ENCODE measurements around the gene TMEM190.
"Not testable (repeated sequence)": the region's sequence is repeated elsewhere in the genome, so short reads cannot be mapped to it uniquely, and the experiment has no call there.

The TMEM190 gene

DNA sequence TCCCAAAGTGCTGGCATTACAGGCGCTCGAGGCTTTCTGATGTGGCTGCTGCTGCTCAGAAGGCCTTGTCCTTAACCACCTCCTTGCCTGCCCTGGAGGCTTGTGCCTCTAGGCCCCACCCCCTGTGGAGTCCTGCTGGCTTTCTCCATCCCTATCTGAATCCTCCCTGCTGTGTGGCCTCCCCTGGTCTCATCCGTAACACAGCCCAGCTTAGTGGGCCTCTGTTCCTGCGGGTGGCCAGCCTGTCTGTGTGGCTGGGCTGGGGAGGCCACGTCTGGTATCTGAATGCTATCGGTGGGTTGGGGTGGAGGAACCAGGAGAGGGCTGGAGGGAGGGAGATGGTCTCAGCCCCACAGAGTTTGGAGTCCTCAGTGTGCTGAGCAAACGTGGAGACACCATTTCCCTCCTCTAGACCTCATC is 13.8 kb downstream of the TMEM190 start:
- no peak for DNase-seq

DNA sequence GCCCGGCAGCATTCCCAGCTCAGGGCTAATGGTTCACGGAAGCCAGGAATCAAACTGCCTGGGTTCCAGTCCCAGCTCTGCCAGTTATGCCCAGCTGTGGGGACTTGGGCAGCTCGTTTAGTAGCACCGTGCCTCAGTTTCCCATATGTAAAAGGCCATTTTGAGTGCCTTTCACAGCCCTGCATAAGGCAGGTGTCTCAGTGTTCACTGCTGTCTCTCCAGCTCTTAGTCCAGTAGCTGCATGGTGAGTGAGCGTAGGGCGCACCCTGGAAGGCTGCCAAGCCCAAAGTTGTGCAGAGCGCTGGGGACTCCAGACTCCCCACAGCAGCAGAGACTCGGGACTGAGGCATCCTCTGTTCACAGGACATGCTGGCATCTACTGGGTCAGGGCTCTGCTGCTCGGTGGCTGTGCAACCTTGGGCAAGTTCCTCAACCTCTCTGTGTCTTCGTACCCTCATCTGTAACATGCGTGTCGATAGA is 14.6 kb downstream of the TMEM190 start:
- no peak for DNase-seq

DNA sequence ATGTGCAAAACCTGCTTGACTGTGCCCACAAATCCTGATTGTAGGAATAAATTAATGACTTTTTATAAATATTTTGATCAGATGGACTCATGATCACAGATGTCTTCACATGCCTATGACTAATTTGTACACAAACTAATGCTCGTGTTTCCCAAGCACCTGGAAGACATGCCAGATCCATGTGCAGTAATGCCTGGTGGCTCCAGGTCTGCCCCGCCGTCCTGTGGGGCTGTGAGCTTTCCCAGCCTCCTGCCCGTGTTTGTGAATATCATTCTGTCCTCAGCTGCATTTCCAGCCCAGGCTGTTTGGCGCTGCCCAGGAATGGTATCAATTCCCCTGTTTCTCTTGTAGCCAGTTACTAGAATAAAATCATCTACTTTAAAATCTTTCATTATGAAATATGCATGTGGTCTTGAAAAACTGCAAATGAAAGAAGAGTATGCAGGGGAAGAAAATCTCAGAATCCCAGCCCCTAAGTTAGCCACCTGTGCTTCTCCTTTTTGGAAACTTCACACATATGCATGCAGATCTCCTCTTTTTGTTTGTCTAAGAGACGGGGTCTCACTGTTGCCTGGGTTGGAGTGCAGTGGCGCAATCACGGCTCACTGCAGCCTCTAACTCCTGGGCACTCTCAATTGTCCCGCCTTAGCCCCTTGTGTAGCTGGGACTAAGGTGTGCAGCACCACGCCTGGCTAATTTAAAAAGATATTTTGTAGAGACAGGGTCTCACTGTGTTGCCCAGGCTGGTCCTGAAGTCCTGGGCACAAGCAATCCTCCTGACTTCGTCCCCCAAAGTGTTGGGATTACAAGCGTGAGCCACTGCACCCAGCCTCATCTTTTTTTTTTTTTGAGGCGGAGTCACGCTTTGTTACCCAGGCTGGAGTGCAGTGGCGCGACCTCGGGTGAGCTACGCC is 15.3 kb downstream of the TMEM190 start:
- no peak for DNase-seq

DNA sequence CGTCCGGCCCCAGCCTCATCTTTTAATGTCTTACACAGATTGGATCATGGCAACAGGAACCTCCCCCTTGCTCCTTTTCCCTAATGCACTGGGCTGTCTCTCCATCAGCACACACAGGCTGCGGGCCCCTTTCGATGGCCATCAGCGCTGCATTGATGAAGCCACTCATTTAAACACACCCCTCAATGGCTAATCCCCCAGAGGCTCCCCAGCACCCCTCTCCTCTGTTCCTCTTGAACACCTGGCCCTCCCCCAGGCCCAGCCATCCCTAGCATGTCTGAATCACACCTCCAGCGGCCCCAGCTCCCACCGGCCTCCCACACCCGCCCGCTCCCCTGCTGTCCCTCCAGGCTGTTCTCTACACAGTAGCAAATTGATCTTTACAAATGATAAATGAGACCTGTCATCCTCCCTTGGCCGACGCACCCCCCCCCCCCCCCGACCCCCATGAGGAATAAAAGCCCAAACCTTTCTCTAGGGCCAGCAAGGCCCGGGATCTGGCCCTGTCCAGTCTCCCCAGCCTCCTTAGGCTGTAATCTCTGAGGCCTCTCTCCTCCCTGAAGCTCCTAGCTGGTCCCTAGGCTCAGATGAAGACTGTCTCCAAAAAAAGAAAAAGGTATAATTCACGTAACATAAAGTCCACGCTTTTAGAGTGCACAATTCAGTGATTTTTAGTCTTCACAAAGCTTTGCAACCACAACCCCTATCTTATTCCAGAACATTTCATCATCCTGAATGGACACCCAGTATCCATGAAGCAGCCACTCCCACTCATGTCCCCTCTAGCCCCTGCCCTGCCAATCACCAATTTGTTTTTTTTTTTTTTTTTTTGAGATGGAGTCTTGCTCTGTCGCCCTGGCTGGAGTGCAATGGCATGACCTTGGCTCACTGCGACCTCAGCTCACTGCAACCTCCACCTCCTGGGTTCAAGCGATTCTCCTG is 16.5 kb downstream of the TMEM190 start:
- no peak for DNase-seq

DNA sequence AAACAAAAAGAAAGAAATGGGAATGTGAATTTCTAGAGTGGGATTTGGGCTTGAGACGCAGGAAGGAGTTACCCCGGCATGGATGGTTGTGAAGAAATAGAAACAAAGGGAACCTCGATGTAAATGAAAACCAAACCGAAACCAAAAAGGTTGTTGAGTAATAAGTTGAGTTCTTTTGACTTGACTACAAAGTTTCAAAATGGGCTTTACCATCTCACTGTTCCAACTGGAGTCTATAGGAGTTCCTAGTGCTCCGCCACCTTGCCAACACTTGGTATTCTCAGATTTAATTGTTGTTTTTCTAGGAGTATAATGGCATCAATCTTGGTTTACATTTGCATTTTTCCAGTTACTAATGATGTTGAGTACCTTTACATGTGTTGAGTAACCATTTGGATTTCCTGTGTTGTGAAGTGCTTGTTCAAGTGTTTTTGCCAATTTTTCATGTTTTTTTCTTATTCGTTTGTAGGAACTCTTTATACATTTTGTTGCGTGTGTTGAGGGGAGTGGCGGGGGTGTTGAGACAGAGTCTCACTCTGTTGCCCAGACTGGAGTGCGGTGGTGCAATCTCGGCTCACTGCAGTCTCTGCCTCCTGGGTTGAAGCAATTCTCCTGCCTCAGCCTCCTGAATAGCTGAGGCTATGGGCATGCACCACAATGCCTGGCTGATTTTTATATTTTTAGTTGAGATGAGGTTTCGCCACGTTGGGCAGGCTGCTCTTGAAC is 21.7 kb downstream of the TMEM190 start:
- no peak for DNase-seq

DNA sequence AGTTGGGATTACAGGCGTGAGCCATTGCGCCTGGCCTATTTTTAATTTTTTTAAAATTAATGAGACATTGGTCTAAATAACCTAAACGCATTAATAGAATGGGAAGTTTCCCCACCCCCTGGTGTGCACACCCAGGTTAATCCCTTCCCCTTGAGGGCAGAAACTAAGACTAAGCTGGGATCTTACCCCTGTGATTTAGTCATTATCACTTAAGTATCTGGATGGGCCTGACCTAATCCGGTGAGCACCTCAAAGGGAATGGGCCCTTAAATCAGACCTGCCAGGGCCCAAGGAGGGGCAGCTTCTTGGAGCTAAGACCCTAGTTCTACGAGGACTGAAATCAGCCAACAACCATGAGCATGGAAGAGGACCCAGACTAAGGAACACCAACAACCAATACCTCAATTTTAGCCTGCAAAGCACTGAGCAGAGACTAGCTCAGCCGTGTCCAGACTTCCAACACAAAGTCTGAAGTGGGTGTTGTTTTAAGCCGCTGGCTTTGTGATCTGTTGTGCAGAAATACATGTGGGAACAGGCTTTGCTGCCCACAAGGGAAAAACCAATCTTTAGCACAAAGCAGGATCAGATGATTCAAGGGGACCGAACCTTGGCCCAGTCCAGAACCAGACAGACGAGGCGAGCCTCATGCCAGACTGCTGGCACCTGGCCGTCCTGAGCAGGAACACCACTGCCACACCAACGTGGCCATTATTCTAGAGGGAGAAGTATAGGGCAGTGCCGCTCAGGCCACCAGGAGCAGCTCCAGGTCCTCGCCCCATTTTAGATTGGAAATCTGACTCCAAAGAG is 23.9 kb downstream of the TMEM190 start:
- no peak for DNase-seq

DNA sequence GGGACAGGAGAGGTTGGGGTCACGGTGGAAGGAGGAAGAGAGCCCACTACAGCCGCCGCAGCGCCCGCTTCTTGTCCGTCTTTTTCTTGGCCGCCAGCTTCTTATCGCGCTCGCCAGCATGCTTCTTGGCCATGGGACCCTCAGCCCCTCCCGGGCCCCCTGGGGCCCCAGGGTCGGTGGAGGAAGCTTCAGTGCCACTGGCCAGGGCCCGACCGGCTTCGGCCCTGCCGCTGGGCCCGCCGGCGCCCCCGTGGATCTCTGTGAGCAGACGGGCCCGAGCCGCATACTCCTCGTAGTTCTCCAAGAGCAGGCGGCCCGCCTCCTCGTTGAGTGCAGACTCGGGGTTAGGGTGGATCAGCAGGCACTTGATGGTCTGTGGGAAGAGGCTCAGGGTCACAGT is 24.8 kb downstream of the TMEM190 start:
- not testable (repeated sequence) for DNase-seq

DNA sequence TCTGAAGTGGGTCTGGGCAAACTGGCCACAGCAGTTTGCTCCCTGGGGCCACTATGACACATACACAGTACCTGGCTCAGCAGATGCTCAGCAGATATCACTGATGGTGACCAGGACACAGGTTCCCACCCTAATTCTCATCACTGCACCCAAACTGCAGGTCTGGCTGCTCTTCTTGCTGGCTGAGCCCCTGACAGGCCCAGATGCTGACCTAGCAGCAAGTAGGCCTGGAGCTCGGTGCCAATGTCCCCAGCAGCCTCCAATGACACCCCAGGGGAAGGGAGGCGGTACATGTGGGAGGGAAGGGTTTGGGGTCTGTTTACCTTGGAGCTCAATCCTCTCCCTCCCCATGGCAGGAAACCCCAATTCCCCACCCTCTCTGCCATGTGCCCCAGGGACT is 25.9 kb downstream of the TMEM190 start:
- no peak for DNase-seq

DNA sequence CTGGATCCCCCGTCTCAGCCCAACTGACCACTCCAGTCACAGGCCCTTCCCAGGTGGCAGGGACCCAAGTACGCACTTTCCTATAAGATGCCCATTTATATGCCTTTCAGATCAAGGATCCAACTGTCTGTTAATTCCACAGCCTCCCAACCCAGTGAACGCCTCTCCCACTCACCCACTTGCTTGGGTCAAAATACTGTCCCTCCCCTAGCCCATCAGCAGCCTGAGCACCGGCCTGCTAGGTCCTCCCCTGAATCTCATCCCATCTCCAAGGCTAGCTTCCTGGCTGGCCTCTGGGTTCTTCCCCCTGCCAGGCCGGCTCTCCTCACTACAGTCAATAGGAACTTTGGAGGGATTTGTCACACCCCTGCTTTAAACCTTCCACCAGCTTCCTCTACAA is 29.0 kb downstream of the TMEM190 start:
- DNase-seq = no peak

DNA sequence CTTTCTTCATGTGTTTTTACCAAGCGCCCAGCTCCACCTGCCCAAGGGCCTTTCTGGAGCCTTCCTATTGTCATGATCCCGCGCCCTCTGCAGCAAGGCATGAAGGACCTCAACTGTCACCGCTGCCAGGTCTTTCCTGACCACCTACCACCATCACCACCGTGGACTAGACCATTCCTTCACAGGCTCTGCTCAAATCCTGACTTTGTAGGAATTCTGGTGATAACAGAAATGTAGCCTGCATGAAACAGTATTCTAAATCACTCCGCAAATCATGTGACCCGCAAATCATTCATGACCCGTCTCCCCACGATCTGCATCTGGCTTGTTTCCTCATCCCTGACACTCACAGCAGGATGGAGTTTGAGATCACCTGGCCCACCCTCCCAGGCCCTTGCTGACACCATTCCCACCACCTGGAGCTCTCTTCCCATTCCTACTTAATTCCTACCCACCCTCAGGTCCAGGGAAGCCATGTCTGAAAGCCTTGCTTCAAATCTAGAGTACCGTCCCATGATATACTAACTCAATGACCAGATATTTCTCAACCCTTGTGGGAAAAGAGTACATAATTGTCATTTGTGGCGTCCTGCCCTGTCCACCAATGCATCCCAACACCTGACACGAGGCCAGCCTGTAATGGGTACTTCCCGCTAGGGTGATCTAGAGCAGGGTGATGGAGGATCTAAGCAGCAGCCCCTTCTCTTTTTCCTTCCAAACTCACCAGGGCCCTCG is 29.6 kb downstream of the TMEM190 start:
- DNase-seq = no peak

DNA sequence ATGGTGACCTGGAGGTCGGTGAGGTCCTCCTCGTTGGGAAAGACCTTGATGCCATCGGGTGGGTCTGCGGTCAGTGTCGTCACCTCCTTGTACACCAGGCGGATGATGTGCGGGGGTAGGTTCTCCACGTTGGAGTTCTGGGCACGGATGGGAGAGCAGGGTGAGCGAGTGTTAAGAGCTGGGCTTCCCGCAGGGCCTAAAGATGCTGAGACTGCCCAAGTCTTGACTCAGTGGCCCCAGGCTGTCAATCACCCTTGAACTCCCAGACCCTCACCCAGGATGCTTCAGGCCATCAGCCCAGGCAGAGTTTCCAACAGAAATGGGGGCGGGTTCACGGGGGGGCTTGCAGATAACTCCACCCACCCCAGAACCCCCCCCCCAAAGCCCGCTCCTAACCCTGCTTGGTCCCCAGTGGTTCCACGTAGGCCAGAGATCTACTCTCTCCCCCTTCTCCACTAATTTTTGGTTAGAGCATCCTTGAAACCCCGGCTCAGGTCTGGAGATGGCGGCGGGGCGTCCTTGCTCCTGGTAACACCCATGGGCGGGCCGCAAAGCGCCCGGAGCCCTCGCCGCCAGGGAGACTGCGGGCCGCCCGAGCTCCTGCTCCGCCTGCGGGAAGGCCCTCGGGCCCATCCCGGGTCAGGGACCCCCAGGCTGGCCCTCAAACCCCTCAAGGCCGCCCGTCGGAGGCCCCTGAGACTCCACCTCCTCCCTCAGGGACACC is 30.4 kb downstream of the TMEM190 start:
- DNase-seq = no peak

DNA sequence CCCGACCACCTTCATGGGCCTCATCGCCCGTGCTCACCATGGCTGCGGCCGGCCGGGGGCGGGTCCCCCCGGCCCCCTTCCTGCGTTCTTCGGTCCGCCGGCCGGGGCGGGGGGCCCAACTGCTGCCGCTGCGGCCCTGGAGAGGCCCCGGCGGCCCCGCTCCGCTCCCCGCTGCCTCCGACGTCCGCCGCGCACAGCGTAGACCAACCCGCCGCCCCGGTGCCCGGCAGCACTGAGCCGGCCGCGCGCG is 30.8 kb downstream of the TMEM190 start, which contains the start of gene UBE2S:
TSS of gene UBE2S (minus strand) at position 239 of the 250 bp plus-strand sequence. CDS start at position 40, 199 bp downstream.
- not testable (repeated sequence) for DNase-seq

DNA sequence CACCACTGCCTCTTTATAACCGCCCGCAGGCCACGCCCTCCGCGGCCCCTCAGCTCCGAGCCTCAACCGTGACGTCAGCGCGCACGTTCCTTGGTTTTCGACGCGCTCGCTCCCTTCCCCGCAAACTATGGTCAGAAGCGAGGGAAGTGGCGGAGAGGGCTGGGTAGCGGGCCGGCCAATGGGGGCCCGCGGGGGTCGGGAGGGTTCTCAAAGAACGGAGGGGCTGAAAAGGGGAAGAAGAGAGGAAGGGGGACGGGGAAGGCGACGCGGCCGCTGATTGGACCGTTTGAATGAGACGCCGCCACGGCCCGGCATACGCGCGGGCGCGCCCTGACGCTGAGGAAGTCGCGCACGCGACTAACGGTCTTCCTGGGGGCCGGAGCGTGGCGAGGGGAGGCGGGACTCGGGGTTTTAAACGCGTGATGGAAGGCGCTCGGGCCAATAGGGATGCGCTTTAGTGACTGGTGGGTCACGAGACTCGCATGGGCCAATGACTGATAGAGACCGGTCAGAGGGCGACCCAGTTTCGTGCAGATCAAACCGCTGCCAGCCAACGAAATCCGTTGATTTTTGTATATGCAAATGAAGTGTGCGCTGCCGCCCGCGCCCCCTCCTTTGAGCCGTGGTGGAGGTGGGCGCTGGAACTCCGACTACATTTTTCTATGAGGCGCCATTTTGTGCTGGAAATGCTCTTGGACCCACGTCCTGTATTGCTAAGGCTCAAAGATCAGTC is 31.3 kb downstream of the TMEM190 start:
- peak; percentile 94 for DNase-seq

DNA sequence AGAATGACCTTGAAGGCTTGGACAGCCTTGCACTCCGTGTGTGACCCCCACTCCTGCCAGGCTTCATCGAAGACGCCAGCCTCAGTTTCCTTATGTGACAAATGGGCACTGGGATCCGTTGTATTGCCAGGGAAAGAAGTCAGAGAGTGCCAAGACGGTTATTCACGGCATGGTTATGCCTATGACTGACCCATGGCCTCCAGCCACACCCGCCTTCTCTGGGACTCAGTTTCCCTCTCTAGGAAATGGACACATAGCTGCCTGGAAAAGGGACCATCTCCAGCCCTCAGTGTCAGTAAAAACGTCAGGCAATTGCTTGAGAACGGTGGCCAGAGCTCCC is 31.9 kb downstream of the TMEM190 start:
- DNase-seq = no peak

DNA sequence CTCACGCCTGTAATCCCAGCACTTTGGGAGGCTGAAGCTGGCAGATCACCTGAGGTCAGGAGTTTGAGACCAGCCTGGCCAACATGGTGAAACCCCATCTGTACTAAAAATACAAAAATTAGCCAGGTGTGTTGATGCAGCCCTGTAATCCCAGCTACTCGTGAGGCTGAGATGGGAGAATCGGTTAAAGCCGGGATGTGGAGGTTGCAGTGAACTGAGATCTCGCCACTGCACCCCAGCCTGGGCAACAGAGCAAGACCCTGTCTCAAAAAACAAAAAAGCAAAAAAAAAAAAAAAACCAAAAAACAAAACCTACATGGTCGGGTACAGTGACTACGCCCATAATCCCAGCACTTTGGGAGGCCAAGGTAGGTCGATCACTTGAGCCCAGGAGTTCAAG is 32.6 kb downstream of the TMEM190 start:
- DNase-seq = not testable (repeated sequence)

DNA sequence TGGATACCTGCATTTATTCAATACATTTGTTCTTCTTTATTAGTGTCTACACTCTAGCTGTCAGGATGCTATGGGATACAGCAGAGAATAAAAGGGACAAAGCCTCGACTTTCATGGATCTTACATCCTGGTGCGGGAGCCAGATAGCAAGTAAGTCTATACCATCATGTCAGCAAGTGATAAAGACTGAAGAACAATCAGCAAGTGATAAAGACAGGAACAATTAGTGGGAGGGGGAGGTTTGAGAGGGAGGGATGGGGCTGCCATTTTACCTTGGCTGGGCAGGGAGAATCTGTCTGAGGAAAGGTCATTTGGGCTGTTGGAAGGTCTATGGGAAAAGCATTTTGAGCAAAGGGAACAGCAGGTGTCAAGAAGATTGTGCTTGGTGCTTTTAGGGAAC is 33.5 kb downstream of the TMEM190 start:
- no peak for DNase-seq

DNA sequence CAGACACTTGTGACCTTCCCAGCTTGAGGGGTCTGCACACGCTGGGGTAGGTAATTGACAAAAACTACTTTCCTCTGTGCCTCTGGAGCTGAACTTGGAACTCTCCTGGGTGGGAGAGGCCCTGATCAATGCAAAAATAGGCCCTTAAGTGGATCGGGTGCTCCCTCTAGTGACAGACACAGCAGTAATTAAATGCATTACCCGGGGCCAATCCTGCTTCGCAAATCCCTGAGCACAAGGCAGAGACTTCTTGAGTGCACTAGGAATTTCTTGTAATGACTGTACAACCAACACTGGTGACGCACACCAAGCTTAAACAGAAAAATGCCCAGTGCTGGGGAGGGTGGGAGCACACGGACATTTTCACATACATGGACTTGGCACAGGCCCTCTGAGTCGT is 41.6 kb downstream of the TMEM190 start:
- peak; percentile 55 for DNase-seq

DNA sequence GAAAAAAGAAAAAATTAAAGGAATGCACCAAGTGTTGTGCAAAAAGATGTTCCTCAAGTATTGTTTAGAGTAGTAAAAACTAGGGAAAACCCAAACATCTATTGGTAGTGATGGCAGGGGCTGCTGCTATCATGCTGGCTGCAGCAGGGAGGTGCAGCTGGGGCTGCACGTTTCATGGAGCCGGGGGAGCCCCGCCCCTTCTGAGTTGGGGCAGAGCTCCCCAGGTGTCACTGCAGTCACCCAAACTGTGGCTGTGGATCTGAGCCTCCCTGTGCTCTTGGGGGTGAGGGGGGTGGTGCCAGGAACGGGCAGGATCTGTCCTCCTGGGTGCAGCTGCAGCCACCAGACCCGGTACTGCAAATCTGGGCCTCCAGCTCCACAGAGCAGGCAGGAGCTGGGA is 42.5 kb downstream of the TMEM190 start:
- DNase-seq = no peak

DNA sequence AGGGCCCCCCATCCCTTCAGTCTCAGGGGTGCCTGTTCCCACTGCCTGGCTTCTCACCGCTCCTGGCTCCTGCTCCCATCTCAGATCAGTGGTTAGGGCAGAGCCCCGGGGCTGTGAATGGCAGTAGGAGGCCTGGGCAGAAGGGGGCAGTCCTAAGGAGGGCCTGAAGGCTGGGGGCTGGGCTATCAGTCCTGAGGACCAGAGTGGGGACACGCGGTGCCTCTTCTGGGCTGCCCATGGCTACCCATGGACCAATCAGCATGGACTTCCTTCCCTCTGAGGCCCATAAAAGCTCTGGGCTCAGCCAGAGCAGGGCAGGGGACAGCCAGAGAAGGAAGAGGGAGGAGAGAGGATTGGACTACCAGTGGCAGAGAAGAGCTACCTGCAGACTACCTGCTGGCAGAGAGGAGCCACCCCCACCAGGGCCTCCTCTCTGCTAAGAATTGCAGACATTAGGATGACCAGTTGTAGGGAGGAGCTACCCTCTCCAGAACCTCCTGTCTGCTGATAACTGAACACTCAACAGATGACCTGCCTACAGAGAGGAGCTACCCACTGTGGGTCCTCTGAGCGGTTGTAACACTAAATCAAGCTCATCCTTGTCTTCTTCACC is 43.1 kb downstream of the TMEM190 start:
- DNase-seq = no peak

Measured in right kidney (tissue), 1 donor.